ENCODE measurements around the gene EPN1.
"Not testable (repeated sequence)": the region's sequence is repeated elsewhere in the genome, so short reads cannot be mapped to it uniquely, and the experiment has no call there.

Gene EPN1

DNA sequence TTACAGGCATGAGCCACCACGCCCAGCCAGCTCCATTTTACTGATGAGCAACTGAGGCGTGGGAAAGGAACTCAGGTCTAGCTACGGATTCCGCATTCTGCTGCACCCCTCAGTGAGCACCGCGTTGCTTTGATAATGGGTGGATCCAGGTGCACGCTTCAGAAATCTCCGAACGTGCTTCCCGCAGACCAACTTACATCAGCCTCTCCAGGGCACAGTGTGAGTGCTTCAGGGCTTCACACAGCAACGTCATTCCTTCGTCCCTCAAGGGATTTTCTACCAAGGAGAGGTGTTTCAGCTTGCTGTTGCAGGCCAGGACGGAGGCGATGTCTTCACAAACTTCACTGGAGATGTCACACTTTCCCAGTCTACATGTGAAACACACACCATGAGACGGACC lies 41.5 kb downstream of the EPN1 start:
- no peak overlapping the region for H3K4me3 ChIP-seq (ENCODE audit: low read depth, low read length)

DNA sequence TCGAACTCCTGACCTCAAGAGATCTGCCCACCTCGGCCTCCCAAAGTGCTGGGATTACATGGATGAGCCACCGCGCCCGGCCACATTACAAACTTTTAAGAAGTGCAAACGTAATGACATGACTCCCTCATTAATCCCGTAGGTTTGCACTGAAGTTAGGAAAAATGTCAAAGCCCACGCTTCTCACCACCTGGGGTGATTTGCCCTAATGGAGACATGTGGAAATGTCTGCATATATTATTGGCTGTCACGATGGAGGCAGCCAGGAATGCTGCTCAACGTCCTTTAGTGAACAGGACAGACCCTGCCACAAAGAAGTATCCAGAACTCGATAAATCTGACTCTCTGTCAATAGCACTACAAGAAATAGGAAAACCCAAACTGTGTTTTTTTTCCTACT lies 42.2 kb downstream of the EPN1 start:
- H3K4me3 ChIP-seq (ENCODE audit: low read depth, low read length): no peak overlapping the region

GRCh38 chr19:55717879-55718711 lies 43.1 kb downstream of the EPN1 start:
- not testable (repeated sequence) for H3K4me3 ChIP-seq (ENCODE audit: low read depth, low read length)

GRCh38 chr19:55720214-55720746 lies 45.3 kb downstream of the EPN1 start:
- no peak overlapping the region for H3K4me3 ChIP-seq (ENCODE audit: low read depth, low read length)

DNA sequence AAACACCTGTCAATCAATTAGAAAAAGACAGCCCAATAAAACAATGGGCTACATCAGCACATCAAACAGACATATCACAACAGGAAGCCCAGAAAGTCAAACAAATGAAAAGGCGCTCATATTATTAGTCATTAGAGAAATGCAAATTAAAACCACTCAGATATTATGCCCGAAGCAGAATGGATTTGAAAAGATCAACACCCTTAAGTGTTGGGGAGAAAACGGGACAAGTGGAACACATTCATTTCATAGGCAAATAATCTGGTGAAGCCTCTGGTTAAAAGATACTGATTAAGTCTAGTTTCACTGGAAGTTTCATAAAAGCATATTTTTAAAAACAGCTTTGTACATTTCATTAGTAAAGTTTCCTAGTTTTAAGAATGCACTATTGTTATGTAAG lies 45.8 kb downstream of the EPN1 start:
- no peak overlapping the region for H3K4me3 ChIP-seq (ENCODE audit: low read depth, low read length)

DNA sequence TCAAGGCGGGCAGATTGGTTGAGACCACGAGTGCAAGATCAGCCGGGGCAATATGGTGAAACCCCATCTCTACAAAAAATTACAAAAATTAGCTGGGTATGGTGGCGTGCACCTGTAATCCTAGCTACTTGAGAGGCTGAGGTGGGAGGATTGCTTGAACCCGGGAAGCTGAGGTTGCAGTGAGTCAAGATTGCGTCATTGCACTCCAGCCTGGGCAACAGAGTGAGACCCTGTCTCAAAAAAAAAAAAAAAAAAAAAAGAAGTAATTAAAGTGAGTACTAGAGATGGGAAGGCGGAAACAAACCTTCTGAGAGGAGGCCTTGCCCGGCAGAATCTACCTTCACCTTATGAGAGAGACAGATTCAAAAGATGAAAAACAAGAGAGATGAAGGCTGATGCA lies 48.5 kb downstream of the EPN1 start:
- H3K4me3 ChIP-seq (ENCODE audit: low read depth, low read length): no peak overlapping the region

GRCh38 chr19:55730378-55730777 lies 55.4 kb downstream of the EPN1 start:
- not testable (repeated sequence) for H3K4me3 ChIP-seq (ENCODE audit: low read depth, low read length)

DNA sequence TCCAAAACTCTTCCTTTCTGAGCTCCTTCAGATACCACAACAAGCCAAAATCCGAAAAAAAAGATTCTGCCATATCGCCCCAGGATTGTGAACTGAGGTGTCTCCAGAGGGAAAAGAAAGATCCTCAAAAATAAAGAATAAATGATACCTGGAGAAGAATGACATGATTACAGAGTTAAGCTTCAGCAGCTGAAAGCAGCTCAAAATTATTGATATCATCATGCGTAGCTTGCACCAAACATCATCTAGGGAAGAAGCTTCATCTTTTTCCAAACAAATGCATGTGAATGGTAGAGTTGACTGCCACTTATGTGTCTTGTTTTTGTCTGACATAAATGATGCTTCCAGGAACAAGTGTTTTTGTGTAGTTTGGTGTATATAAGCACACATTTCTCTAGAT lies 63.3 kb downstream of the EPN1 start, which contains the start of gene NLRP9:
Gene NLRP9, minus strand, starts transcription at position 101 of the 400 bp plus-strand sequence. Its CDS starts 28 bp downstream, at position 73.
- no peak within 1 kb of the TSS for H3K4me3 ChIP-seq (ENCODE audit: low read depth, low read length)

DNA sequence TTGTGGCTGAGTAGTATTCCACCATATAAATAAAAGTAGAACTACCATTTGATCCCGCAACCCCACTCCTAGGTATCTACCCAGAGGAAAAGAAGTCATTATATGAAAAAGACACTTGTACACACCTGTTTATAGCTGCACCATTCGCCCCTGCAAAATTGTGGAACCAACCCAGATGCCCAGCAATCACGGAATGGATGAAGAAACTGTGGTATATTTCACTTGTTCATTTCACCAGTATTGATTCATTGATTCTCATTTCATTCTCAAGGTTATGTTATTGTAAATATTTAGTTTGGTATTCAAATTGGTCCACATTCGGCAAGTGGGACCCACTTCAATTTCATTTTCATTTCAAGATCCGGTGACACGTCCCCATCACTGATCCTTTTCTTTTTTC lies 75.7 kb downstream of the EPN1 start:
- no peak overlapping the region for H3K4me3 ChIP-seq (ENCODE audit: low read depth, low read length)

DNA sequence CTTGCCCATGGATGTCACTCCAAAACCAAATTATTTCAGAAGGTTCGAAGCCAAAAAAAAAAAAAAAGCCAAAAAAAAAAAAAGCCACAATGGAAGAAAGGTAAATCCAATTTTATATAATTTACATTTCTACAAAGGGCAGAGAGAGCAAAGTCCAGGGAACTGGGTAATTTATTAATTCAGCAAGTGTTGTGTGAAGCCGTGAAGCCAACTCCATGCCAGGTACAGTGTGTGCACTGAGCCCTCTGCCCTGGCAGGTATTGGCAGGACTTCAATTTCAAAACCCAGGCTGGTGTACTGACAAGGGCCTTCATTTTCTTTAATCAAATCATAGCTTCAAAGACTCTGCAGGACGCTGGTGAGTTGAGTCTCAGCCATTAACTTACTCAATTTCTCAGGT lies 78.4 kb downstream of the EPN1 start:
- H3K4me3 ChIP-seq (ENCODE audit: low read depth, low read length): no peak overlapping the region

DNA sequence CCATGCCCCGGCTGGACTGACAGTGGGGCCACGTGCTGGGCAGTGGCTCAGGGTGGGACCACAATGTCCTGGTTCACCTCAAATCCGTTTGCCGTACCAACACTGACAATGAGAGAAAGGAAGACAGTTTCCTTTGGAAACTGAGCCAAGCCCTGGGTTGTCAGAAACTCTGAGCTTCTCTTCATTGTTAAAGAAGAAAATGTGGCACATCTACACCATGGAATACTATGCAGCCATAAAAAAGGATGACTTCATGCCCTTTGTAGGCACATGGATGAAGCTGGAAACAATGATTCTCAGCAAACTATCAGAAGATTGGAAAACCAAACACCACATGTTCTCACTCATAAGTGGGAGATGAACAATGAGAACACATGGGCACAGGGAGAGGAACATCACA lies 81.8 kb downstream of the EPN1 start:
- H3K4me3 ChIP-seq (ENCODE audit: low read depth, low read length): not testable (repeated sequence)

DNA sequence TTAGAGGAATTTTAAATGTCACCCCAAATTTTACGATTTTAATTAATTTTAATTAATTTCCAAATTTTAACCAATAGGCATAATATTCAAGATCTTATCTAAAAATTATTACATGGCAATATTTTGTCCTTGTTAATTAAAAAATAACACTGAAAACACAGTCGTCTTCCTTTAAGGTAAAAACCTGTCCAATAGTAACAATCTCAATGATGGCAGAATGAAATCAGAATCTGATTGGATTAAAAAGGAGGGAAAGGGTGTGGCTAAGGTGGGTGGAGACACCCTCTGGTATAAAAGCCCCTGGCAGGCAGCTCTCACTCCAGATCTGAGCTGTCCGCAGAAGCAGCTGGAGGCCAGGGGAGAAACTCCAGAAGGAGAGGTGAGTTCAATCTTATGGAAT lies 83.8 kb downstream of the EPN1 start, which contains the start of gene RFPL4A:
Gene RFPL4A, plus strand, starts transcription at position 301 of the 400 bp plus-strand sequence. CDS start 2,704 bp downstream, outside the sequence.
- H3K4me3 ChIP-seq (ENCODE audit: low read depth, low read length): not testable (repeated sequence)

Data from iPS-11a (cell line).